Measurements from ENCODE around the gene ATP8B1.

DNA sequence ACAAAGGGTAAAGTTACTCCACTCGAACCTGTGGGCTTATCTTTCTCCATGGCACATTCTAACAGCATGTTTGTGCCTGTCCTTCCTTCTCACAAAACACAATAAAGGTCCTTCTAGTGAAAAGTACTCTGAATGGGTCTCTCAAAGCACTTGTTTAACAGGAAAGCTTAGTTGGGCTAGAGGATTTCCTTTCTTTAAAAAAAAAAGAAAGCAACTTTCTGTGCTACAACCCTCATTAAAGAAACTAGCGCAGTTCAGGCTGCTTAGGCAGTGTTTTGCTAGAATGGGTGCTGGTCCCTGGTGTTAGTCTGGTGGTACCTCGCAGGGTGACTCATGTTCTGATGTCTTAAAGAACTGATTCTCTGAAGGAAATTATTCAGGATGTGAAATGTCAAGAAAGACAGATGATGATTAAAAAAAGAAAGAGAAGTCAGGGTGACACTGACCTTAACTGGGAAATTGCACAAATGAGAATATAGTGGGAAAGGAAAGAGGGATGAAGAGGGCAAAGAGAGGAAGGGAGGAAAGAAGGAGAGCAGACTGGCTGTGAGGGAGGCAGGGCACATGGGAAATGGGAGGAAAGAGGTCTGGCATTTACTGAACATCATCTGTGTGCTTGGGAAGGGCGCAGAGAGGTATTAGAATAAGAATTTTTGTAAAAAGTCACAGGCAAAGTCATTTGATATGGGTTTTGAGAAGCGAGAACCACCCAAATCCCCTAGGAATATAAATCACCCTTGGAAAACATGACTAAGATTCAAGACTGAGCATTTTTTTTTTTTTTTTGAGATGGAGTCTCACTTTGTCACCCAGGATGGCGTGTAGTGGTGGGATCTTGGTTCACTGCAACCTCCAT lies 74.9 kb downstream of the ATP8B1 start:
- TF ChIP-seq, protein P1, sequence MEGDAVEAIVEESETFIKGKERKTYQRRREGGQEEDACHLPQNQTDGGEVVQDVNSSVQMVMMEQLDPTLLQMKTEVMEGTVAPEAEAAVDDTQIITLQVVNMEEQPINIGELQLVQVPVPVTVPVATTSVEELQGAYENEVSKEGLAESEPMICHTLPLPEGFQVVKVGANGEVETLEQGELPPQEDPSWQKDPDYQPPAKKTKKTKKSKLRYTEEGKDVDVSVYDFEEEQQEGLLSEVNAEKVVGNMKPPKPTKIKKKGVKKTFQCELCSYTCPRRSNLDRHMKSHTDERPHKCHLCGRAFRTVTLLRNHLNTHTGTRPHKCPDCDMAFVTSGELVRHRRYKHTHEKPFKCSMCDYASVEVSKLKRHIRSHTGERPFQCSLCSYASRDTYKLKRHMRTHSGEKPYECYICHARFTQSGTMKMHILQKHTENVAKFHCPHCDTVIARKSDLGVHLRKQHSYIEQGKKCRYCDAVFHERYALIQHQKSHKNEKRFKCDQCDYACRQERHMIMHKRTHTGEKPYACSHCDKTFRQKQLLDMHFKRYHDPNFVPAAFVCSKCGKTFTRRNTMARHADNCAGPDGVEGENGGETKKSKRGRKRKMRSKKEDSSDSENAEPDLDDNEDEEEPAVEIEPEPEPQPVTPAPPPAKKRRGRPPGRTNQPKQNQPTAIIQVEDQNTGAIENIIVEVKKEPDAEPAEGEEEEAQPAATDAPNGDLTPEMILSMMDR (IDR thresholded peaks at IDR 0.05) = no peak
- TF ChIP-seq POLR2A (IDR thresholded peaks at IDR 0.05) = no peak
